GM21619 (cell line): ENCODE results near the gene BSPRY.
"Not testable (repeated sequence)": the region's sequence is repeated elsewhere in the genome, so short reads cannot be mapped to it uniquely, and the experiment has no call there.

ENCODE experiments used
- ATAC-seq: cut with Tn5 transposase; IDR thresholded peaks from one replicate; pipeline ENCODE4 v1.9.1; 2021; ENCODE audit not compliant: unreplicated experiment

The BSPRY gene

DNA sequence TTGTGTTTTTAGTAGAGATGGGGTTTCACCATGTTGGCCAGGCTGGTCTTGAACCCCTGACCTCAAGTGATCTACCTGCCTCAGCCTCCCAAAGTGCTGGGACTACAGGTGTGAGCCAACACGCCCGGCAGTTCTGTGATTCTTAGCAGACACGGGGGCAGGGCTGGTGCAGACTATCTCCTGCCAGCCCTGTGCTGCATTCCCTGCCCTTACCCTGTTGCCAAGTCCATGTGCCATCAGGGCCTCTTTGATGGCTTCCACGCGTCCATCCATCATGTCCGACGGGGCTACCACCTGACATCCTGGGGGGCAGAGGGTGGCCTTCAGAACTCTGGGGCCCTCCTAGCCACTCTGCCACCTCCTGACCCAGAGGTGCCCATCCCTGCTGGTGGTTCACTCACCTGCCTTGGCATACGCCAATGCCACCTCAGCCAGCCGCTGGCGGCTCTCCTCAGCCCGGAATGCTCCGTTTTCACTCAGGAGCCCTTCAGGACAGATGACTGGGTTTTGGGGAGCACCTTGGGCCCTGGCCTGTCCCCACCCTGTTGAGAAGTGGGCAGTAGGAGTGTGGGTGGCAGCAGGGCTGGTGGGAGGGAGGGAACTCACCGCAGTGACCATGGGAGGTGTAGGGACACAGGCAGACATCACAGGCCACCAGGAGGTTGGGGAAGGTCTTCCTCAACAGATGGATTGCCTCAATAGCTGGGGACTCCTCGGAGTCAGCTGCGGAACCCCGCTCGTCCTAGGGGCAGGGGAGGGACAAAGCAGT, 41.0 kb downstream of the BSPRY start:
- ATAC-seq, result no peak

DNA sequence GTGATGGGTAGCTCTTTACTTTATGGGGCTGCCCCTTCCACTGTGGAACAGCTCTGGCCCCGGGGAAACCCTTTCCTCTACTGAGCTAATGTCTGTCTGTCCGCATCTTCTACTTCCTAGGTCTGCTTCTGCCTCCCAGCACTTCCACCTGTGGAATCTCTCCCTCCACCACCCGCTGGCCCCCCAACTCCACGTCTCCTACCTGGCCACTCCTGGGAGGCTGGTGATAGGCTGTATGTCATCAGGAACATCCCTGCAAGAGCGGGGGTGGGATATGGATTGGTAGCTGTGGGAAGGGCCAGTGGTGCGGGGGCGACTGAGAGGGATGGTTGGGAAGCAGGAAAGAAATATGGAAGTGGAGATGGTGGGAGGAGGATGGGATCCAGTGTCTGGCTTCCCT, 42.6 kb downstream of the BSPRY start:
- no peak for ATAC-seq

DNA sequence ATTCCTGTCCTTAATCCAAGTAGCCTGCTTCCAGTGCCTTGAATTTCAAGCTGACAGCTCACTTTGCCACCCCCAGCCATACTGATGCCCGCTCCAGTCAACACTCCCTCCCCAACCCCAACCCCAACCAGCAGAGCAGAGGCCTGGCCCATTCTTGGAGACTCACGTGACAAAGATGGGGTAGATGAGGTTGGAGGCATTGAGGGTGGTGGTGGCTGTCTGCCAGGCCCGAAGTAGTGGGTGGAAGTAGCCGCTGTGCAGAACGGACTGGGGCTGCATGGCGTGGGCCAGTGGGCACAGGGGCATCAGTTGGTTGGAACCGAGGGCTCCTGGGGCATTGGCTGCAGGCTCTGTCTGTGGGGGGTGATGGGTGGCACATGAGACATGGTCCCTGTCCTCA, 43.9 kb downstream of the BSPRY start:
- no peak for ATAC-seq

DNA sequence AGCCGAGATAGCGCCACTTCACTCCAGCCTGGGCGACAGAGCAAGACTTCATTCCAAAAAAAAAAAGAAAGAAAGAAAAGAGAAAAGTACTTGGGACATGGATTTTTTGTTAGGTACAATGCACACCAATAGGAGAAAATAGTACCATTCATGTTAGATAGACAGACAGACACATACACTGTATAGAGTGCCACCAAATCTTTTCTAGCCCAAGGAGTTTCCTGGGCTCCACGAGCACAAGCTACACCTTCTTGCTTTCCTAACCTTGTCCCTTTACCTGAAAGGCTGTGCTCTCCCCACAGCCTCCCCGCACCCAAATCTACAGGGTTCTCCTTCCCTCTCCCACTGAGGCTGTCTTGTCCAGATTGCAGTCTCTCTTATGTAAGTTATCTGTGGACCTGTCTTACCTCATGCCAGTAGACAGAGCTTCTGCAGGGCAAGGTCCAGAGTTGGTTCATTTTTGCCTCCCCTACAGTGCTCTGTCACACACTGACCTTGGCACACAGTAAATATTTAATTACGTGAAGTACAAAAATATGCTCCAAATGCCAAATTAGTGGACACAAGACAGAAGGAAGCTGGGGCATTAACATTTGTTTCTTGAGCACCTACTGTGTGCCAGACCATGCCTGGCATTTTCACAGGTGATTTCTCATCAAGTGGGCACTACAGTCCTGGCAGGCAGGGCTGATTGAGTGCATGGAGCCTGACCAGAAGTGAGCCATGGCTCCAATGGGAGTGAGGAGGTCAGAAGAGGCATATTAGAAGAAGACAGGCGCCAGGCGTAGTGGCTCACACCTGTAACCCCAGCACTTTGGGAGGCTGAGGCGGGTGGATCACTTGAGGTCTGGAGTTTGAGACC, 45.9 kb downstream of the BSPRY start:
- no peak for ATAC-seq

DNA sequence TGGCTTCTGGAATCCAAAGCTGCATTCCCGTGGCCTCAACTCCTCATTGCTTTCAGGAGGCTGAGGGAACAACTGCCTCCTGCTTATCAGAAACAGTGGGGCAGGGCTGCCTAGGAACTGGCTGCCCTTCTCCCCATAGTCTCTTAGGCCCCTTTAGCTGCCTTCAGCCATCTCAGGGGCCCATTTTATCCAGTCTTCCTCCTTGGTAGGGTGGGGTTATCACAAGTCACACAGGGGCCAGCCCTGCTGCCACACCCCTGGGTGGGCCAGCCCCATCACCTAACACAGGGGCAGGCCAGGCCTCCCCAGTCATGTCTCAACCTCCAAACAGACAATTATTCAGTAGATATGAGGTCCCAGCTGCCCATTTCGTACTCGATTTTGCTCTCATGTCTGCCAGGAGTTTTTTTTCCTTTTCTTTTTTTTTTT, 47.9 kb downstream of the BSPRY start:
- ATAC-seq, result no peak

DNA sequence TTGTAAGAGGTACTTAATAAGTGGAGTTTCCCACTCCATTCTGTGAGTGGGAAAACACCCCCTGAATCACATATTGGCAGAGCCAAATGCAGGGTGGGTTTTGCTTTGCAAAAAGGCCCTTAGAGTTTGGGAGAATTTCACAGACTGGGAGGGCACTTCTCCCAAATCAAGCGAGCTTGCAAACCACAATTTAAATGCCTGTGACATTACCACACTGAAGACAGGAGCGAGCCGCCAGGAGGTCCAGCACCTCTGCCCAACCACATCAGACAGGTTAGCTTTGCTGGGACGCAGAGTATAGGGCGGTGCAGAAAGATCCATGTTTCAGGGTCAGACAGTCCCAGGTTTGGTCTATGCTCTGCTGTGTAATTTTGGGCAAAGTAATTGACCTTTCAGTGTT, 49.5 kb downstream of the BSPRY start:
- ATAC-seq, result no peak

DNA sequence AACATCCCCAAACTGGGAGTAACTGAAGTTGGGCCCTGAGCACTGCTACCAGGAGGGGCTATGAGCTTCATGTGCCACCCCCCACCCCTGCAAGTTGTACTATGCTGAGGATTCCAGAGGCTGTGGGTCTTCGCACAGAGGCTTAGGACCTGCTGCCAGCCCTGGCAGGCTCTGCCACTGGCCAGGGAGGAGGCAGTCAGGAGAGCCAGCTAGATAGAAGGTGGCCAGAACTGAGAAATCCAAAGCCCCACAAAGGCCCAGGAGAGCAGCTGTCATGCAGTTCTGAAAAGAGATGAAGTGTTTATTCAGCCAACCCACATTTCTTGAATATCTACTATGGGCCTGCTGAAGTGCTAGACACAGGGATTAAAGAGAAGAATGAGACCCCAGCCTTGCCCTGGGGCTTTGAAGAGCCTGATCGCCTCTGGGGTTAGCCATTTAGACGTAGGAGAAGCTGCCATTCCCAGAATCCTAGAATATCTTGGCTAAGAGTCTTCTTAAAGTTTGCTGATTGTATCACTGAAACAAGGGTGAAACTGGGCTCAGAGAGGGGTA, 50.4 kb downstream of the BSPRY start:
- ATAC-seq, result no peak

DNA sequence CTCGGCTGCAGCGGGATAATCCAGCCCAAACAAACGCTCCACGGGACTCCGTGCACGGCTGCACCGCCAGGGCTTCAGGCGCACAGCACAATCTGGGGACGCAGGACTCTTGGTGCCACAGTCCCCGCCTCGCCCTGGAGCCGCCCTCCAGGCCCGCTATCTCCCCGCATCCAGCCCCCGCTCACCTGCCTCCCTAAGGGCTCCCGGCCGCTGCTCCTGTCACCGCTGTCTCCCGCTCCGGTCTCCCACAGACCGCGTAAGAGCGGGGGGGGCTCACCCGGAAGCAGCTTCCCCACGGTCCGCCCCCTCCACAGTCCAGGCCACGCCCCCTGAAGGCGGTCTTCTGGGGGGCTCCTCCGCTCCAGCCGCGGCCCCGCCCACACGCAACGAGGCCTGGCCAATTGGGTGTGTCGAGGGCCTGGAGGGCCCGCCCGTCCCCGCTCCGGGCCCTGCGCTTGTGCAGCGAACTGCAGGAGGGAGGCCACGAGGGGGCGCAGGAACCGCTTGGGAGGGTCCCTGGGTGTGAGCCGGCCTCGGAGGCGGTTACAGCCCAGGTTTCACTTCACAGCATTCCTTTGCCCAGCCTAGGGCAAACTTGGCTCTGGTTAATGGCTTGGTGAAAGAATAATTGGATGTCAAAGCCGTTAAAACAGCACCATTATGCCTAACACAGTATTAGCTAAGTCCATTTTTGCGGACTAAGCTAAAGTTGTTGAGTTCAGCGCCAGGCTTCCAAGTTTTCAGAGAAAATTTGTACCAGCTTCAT, 51.9 kb downstream of the BSPRY start, which contains the start of gene ALAD:
ALAD (minus strand) TSS at position 258 of the 766 bp plus-strand sequence. CDS start 7,725 bp downstream, outside the sequence.
- ATAC-seq, result peak; percentile 97

DNA sequence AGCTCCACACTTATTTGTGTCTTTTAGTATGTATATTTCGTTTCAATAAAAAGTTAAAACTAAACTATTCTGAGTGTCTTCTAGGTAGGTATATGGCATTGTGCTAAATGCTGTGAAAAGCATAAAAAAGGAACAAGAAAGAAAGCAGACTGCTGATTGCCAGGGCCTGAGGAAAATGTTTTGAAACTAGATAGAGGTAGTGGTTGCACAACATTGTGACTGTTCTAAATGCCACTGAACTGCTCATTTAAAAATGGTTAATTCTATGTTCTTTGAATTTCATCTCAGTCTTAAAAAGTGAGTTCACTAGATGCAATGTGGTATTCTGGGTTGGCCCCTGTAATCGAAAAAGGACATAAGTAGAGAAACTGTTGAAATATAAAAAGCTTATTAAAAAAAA, 54.3 kb downstream of the BSPRY start:
- no peak for ATAC-seq

DNA sequence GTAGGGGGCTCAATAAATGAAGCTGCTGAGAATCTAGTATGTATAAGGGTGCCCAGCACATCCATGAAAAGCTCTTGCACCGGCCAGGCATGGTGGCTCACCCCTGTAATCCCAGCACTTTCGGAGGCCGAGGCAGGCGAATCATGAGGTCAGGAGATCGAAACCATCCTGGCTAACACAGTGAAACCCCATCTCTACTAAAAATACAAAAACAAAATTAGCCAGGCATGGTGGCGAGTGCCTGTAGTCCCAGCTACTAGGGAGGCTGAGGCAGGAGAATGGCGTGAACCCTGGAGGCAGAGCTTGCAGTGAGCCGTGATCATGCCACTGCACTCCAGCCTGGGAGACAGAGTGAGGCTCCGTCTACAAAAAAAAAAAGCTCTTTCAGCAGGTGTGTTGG, 57.0 kb downstream of the BSPRY start:
- not testable (repeated sequence) for ATAC-seq

DNA sequence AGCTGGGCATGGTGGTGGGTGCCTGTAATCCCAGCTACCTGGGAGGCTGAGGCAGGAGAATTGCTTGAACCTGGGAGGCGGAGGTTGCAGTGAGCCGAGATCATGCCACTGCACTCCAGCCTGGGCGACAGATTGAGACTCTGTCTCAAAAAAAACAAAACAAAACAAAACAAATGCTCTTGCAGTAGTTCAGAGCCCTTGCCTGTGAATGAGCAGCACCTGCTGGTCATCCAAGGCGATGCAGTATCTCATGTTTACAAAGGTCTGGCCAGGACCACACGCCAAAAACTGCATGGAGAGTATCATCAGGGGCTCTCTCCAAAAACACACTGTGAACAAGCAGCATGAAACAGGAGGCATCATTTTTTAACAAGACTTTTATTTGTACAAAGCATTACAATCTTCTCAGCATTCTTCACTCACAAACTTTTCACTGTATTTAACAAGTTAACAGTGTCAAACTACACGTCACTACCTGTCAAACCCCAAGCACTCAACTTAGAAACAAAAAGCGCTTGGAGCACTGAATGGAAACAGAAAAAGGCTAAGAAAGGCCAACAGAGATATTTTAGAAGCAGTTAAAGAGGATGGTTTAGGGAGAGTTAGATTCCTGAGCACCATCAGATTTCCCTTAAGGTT, 57.7 kb downstream of the BSPRY start:
- peak; percentile 34 for ATAC-seq

DNA sequence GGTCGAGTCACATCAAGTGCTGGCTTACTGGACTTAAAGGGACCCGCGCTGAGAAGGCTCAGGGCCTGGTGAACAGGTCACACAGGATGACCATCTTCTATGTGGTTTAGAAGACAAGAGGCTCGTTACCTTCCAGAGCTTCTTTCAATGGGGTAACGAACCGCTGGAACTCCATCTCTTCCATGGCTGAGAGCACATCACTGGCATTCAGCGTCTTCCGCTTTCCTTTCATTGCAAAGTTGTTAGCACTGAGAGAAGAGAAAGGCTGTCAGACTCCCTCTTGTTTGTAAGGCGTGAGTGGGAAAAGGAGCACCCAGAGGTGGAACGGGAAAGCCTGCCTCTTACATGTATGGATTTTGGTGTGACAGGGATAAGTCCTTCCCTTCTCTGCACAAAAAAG, 60.1 kb downstream of the BSPRY start:
- ATAC-seq, result no peak

DNA sequence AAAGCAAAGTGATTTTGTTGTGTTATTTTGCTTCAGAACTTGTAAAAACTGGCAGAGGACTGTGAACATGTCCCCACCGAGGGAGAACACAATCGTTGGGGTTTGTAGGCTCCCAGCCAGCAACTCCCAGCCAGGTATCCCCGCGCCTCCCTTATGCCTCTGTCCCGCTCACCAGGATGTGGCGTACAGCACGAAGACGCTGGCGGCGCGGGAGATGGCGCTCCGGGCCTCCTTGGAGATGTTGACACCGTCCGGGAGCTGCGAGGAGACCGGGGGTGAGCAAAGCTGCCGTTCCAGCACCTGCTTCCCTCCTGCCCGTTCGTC, 60.5 kb downstream of the BSPRY start:
- peak; percentile 8 for ATAC-seq

DNA sequence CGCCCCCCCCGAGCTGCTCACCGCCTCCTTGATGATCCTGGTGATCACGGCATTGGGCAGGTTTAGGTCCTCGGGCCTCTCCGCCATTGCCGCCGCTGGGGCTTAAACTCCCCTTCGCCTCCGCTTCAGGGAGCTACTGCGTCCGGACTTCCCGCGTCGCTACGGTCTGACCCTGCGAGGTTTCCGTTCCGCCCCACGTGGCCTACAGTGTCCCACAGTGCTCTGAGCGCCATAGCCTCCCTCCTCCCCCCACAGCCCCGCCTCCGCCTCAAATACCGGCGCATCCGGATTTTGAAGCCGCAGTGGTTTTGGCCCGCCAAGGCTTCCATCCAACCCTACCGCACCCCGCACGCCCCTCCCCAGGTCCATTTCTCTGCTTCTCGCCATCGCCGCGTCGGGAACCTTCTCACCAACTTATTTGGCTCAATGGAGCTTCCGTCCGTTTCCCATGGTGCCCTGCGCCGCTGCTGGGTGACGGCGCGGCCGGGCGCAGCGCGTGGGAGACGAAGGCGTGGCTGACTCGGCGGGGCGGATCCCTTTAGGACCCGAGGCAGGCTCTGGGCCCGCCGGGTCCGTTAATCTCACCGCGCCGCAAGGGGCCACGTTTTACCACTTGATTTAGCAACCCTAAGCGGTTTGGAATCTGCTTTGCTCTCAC, 61.0 kb downstream of the BSPRY start, which contains the start of the genes C9orf43 and POLE3:
C9orf43 (plus strand) TSS at position 541 of the 658 bp plus-strand sequence. CDS start 2,747 bp downstream, outside the sequence.
POLE3 (minus strand) TSS at position 469 of the 658 bp plus-strand sequence; CDS start at position 87, 382 bp downstream.
- ATAC-seq, result peak; percentile 92

DNA sequence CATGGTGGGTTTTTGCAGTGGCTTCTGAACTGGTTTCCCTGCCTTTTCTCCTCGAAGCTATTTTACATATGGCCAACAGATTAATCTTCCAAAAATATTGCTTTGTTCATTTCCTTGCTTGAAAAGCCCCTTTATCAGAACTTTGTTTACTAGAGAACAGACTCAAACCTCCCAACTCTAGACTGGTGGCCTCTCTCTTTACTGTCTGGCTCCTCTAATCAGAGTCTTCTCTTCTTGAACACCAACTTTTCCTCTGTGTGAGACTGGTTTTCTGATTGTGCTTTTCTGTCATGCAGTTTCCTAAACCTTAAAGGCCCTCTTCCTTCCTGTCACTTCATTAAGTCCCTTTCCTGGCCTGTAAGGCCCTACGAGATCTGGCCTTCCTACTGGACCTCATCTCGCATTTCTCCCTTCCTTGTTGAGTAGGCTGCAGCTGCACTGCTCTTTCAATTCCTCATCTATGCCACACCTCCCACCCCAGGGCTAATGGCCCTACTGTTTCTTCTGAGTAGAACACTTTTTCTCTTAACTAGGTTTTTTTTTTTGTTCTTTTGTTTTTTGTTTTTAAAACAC, 66.9 kb downstream of the BSPRY start:
- ATAC-seq, result peak; percentile 98

DNA sequence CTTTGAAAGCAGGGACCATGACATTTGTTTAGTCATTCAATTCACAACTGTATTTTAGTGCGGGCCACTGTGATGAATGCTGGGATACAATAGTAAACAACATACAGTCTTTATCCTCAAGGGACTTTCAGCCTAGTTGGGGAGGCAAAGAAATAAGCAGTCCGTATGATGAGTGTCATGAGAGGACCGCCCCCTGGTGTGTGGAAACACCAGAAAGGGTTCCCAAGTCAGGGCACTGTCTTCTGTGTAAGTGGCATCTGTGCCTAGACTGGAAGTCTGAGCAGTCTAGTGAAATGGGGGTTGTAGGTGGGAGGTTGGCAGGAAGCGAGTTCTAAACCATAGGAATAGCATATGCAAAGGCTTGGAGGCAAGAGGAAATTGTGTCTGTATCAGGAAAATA, 68.0 kb downstream of the BSPRY start:
- no peak for ATAC-seq
